Upper lobe of left lung (tissue), 6 donors: ENCODE data around the gene NFKB2. TPM values are rescaled to one million over a fixed set of nuclear protein-coding genes. Genes with fewer than 3 reads are reported as not detected.

Experiments used
- ATAC-seq, 2 donors: fragments of 200-7000 bp; cut with Tn5 transposase; one replicate each; pipeline ENCODE4 v1.9.1; 2022; ENCODE audit warnings: mild to moderate bottlenecking in 2 of 2, moderate library complexity in 2 of 2; ENCODE audit not compliant: low FRiP score in 2 of 2
- DNase-seq, 2 donors: peaks; one replicate each; pipeline ENCODE4 v3.0.0-alpha.2; 2019 to 2020
- H3K27ac ChIP-seq, 4 donors: fragments of 200-600 bp; sonication (generic); one replicate each; pipeline ENCODE4 v1.5.1; 2016 to 2019
- H3K27me3 ChIP-seq, 4 donors: fragments of 200-600 bp; sonication (generic); one replicate each; pipeline ENCODE4 v1.5.1; 2017 to 2019
- H3K36me3 ChIP-seq, 4 donors: fragments of 200-600 bp; sonication (generic); one replicate each; pipeline ENCODE4 v1.5.1; 2016 to 2019
- H3K4me1 ChIP-seq, 4 donors: fragments of 200-600 bp; sonication (generic); one replicate each; pipeline ENCODE4 v1.5.1; 2018 to 2019
- H3K4me3 ChIP-seq, 4 donors: fragments of 200-600 bp; sonication (generic); one replicate each; pipeline ENCODE4 v1.5.1; 2017 to 2019; ENCODE audit warnings: mild to moderate bottlenecking in 2 of 4, moderate library complexity in 1 of 4
- H3K9me3 ChIP-seq, 4 donors: fragments of 200-600 bp; sonication (generic); one replicate each; pipeline ENCODE4 v1.5.1; 2018 to 2019
- EP300 ChIP-seq, 4 donors: sonication (generic); formaldehyde crosslinking; IDR thresholded peaks; one replicate each; pipeline ENCODE4 v1.5.1; 2017; ENCODE audit warnings: antibody characterized with exemption in 4 of 4, control low read depth in 2 of 4
- POLR2A ChIP-seq, 4 donors: fragments of 450-650 bp; IDR thresholded peaks; one replicate each; pipeline ENCODE4 v1.5.1; 2016 to 2017; ENCODE audit warnings: antibody characterized with exemption in 4 of 4, mild to moderate bottlenecking in 2 of 4
- POLR2AphosphoS5 ChIP-seq, 2 donors: sonication (generic); formaldehyde crosslinking; IDR thresholded peaks; one replicate each; pipeline ENCODE4 v1.5.1; 2017; ENCODE audit warnings: antibody characterized with exemption in 2 of 2
- WGBS, 2 donors: methylation state at CpG; one replicate each; pipeline ENCODE4 v1.1.5; 2017 to 2018; 5-methylcytosine and 5-hydroxymethylcytosine counted together
- total RNA-seq, 6 donors: library from RNA; depleted of rRNA in 4 of 6; stranded (reverse); fragments of >200 nt in 4 of 6; gene quantifications; one replicate each; pipeline versions ENCODE4 v1.1.0 to v1.2.1, GENCODE V29; 2016 to 2021
- TF ChIP-seq, protein P1 (sequence below), 6 experiments: fragments of 450-650 bp in 4 of 6; fragments of 200-600 bp in 2 of 6; sonication (generic) in 2 of 6; IDR thresholded peaks; one replicate each; pipeline ENCODE4 v1.5.1; 2016 to 2019; ENCODE audit warnings: antibody characterized with exemption in 6 of 6
- donor health status: DM: no; HTN: no; CAD: no; lungs with moderate emphysema.
- donor health status: DM: no; HTN: yes; CAD: no; lungs with severe emphysema.

Gene NFKB2
- total RNA-seq, 6 donors from 2014 or later = 31.2 to 67.6 (median 41.2) TPM

DNA sequence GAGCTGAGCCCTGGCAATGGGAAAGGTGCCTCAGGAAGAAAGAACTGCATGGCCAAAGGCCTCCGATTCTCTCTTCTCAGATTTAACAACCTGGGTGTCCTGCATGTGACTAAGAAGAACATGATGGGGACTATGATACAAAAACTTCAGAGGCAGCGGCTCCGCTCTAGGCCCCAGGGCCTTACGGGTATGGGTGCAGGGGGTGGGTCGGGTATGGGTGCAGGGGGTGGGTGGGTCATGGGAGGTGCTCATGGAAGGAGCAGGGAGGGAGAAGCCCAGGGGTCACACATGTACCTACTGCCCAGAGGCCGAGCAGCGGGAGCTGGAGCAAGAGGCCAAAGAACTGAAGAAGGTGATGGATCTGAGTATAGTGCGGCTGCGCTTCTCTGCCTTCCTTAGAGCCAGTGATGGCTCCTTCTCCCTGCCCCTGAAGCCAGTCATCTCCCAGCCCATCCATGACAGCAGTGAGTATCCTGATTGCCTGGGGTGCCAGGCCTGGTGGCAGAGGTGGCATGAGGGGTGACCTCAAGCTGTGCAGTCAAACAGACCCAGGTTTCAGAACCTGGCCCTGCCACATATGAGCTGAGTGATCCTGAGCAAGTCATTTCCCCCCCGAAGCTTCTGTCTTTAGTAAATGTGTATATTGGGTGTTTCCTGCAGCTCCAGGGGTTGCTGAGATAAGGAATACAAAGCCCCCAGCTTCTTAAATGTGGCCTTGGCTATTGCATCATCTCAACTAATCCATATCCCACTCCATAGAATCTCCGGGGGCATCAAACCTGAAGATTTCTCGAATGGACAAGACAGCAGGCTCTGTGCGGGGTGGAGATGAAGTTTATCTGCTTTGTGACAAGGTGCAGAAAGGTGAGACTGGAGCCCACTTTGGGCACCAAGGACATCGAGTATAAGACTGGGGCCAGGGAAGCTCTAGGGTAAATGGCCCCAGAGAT lies 2.0 kb downstream of the NFKB2 start:
- Histone ChIP-seq H3K4me1 (peaks cover 41 to 63% (median 47%) of the 10 kb centered on the region in 4 donors), H3K9me3 (no peaks in the 10 kb centered on the region), H3K36me3 (peaks cover 10 to 47% (median 41%) of the 10 kb centered on the region in 4 donors), H3K27ac (peak overlapping the region in 2 of 4 donors; percentile 94 to 97), H3K27me3 (no peaks in the 10 kb centered on the region), H3K4me3 (peak overlapping the region in 1 of 4 donors; percentile 61)
- 88 to 92% methylated on average over 14 of the region's 14 CpGs for WGBS, 2 donors
- ATAC-seq (no peak), DNase-seq (no peak)
- no peak for TF ChIP-seq POLR2A (IDR thresholded peaks at IDR 0.05)
- TF ChIP-seq EP300 (IDR thresholded peaks at IDR 0.05) = no peak
- TF ChIP-seq POLR2AphosphoS5 (IDR thresholded peaks at IDR 0.05) = no peak

DNA sequence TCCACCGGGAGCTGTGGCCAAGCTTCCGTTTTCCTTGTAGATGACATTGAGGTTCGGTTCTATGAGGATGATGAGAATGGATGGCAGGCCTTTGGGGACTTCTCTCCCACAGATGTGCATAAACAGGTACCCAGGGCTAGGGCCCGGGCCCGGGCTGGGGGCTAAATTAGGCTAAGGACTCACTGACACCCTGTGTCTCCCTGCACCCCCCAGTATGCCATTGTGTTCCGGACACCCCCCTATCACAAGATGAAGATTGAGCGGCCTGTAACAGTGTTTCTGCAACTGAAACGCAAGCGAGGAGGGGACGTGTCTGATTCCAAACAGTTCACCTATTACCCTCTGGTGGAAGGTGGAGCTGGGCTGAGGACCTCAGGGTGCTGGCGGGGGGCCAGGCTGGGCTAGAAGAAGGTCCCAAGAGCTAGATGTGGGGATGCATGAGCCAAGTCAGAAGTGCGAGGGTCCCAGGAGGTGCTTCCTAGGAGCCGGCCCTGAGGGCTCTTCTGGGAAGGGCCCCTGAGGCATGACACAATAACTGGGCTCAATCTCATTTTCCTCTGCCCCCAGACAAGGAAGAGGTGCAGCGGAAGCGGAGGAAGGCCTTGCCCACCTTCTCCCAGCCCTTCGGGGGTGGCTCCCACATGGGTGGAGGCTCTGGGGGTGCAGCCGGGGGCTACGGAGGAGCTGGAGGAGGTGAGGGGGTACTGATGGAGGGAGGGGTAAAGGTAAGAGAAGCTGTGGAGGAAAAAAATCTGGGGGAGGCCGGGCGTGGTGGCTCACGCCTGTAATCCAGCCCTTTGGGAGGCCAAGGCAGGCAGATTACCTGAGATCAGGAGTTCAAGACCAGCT lies 2.9 kb downstream of the NFKB2 start:
- H3K27ac ChIP-seq = peak overlapping the region; percentile 69 to 90 (median 79)
- DNase-seq (peak in 1 of 2 donors; percentile 52), ATAC-seq (no peak)
- WGBS, 2 donors = 87 to 89% methylated on average over 21 of the region's 21 CpGs
- H3K9me3 ChIP-seq = no peaks in the 10 kb centered on the region
- TF ChIP-seq POLR2AphosphoS5 (IDR thresholded peaks at IDR 0.05) (no peak), EP300 (IDR thresholded peaks at IDR 0.05) (no peak), POLR2A (IDR thresholded peaks at IDR 0.05) (no peak)
- TF ChIP-seq, protein P1, sequence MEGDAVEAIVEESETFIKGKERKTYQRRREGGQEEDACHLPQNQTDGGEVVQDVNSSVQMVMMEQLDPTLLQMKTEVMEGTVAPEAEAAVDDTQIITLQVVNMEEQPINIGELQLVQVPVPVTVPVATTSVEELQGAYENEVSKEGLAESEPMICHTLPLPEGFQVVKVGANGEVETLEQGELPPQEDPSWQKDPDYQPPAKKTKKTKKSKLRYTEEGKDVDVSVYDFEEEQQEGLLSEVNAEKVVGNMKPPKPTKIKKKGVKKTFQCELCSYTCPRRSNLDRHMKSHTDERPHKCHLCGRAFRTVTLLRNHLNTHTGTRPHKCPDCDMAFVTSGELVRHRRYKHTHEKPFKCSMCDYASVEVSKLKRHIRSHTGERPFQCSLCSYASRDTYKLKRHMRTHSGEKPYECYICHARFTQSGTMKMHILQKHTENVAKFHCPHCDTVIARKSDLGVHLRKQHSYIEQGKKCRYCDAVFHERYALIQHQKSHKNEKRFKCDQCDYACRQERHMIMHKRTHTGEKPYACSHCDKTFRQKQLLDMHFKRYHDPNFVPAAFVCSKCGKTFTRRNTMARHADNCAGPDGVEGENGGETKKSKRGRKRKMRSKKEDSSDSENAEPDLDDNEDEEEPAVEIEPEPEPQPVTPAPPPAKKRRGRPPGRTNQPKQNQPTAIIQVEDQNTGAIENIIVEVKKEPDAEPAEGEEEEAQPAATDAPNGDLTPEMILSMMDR (IDR thresholded peaks at IDR 0.05) = no peak
- H3K4me3 ChIP-seq = peak overlapping the region in 2 of 4 donors; percentile 56 to 72
- H3K4me1 ChIP-seq = peaks cover 39 to 61% (median 42%) of the 10 kb centered on the region in 4 donors
- H3K36me3 ChIP-seq = peaks cover 10 to 56% (median 47%) of the 10 kb centered on the region in 4 donors
- no peaks in the 10 kb centered on the region for H3K27me3 ChIP-seq

DNA sequence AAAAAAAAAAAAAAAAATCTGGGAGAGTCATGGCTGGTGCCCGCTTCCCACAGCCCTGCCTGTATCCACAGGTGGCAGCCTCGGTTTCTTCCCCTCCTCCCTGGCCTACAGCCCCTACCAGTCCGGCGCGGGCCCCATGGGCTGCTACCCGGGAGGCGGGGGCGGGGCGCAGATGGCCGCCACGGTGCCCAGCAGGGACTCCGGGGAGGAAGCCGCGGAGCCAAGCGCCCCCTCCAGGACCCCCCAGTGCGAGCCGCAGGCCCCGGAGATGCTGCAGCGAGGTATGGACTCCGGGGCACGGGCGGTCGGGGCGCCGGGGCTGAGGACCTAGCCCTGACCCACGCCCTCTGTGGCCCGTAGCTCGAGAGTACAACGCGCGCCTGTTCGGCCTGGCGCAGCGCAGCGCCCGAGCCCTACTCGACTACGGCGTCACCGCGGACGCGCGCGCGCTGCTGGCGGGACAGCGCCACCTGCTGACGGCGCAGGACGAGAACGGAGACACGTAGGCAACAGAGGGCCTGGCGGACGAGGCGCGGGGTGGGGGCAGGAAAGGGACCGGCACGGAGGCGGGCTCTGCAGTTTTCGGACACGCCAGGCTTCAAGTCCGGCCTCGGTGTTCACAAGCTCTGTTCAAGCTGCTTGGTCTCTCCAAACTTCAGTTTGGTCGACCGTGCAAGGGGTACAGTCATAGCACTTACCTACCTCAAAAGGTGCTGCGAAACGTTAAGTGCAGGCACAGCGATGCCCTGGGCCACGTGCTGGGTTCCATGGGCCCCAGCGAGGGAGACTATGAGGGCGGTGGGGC lies 3.9 kb downstream of the NFKB2 start:
- DNase-seq = peak; percentile 93 to 98
- peaks cover 10 to 59% (median 47%) of the 10 kb centered on the region in 4 donors for H3K36me3 ChIP-seq
- H3K27ac ChIP-seq = peak overlapping the region; percentile 69 to 90 (median 79)
- ATAC-seq = peak; percentile 85 to 86
- 1 to 4% methylated on average over 30 to 49 of the region's 72 CpGs for WGBS, 2 donors
- no peaks in the 10 kb centered on the region for H3K9me3 ChIP-seq
- peak overlapping the region; percentile 42 to 72 (median 52) for H3K4me3 ChIP-seq
- H3K4me1 ChIP-seq = peaks cover 35 to 56% (median 39%) of the 10 kb centered on the region in 4 donors
- no peaks in the 10 kb centered on the region for H3K27me3 ChIP-seq
- TF ChIP-seq, protein P1 (IDR thresholded peaks at IDR 0.05) = peak; percentile 90 to 99 (median 98)
- TF ChIP-seq POLR2AphosphoS5 (IDR thresholded peaks at IDR 0.05) (peak; percentile 85 to 88), EP300 (IDR thresholded peaks at IDR 0.05) (no peak), POLR2A (IDR thresholded peaks at IDR 0.05) (peak in 1 of 4 donors; percentile 55)

DNA sequence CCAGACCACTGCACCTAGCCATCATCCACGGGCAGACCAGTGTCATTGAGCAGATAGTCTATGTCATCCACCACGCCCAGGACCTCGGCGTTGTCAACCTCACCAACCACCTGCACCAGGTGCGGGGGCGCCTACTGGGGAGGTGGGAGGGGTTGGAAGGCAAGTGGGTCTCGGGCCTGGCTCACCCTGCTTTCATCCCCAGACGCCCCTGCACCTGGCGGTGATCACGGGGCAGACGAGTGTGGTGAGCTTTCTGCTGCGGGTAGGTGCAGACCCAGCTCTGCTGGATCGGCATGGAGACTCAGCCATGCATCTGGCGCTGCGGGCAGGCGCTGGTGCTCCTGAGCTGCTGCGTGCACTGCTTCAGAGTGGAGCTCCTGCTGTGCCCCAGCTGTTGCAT lies 4.6 kb downstream of the NFKB2 start:
- peak overlapping the region in 2 of 4 donors; percentile 74 to 90 for H3K27ac ChIP-seq
- no peak for ATAC-seq
- H3K4me3 ChIP-seq = peak overlapping the region in 1 of 4 donors; percentile 72
- H3K9me3 ChIP-seq = no peaks in the 10 kb centered on the region
- peaks cover 10 to 59% (median 47%) of the 10 kb centered on the region in 4 donors for H3K36me3 ChIP-seq
- TF ChIP-seq POLR2AphosphoS5 (IDR thresholded peaks at IDR 0.05) = no peak
- TF ChIP-seq, protein P1 (IDR thresholded peaks at IDR 0.05) = no peak
- TF ChIP-seq POLR2A (IDR thresholded peaks at IDR 0.05) = no peak
- TF ChIP-seq EP300 (IDR thresholded peaks at IDR 0.05) = no peak
- peak in 1 of 2 donors; percentile 73 for DNase-seq
- 93% methylated on average over 17 of the region's 17 CpGs; no CpG with 5 or more reads in 1 of the 2 donors for WGBS, 2 donors
- H3K4me1 ChIP-seq = peaks cover 35 to 50% (median 39%) of the 10 kb centered on the region in 4 donors
- H3K27me3 ChIP-seq = no peaks in the 10 kb centered on the region
